Measurements from ENCODE around the gene GIMAP1. TPM values are rescaled to one million over a fixed set of nuclear protein-coding genes. Genes with fewer than 3 reads are reported as not detected.

GIMAP1 gene
- total RNA-seq, 4 donors from 2014 or later: 4.0 to 10.4 (median 8.4) TPM

DNA sequence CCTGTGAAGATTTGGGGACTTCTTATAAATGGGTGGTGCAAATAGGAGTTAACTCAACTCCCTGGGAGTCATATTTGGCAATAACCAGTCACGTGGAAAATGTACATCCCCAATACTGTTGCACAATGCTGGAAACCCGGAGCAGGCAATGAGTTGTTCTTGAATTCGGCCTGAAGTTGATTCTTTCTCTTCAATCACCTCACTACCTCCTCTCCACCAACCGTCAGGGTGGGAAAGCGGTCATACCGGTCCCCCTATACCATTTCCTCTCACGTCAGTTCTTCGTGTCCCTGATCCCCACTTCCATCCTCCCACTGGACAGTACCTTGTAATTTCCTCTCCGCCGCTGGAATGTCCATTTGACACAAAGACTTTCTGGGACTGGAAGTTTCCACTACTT is 23.6 kb downstream of the GIMAP1 start:
- H3K27ac ChIP-seq: peak overlapping the region in 1 of 4 donors; percentile 81
- H3K36me3 ChIP-seq: peaks cover 0 to 7% (median 0%) of the 10 kb centered on the region in 3 donors
- 73 to 82% methylated on average over 10 of the region's 10 CpGs for WGBS, 2 donors
- H3K4me3 ChIP-seq: peak overlapping the region in 2 of 4 donors; percentile 42 to 45
- DNase-seq (ENCODE audit: low spot score in 2 of 2): peak in 1 of 2 donors; percentile 36
- H3K4me1 ChIP-seq: peaks cover 0 to 12% (median 0%) of the 10 kb centered on the region in 4 donors
- TF ChIP-seq POLR2A (IDR thresholded peaks at IDR 0.05) (no peak), EP300 (IDR thresholded peaks at IDR 0.05) (peak in 1 of 2 donors; percentile 58)
- TF ChIP-seq, protein P1, sequence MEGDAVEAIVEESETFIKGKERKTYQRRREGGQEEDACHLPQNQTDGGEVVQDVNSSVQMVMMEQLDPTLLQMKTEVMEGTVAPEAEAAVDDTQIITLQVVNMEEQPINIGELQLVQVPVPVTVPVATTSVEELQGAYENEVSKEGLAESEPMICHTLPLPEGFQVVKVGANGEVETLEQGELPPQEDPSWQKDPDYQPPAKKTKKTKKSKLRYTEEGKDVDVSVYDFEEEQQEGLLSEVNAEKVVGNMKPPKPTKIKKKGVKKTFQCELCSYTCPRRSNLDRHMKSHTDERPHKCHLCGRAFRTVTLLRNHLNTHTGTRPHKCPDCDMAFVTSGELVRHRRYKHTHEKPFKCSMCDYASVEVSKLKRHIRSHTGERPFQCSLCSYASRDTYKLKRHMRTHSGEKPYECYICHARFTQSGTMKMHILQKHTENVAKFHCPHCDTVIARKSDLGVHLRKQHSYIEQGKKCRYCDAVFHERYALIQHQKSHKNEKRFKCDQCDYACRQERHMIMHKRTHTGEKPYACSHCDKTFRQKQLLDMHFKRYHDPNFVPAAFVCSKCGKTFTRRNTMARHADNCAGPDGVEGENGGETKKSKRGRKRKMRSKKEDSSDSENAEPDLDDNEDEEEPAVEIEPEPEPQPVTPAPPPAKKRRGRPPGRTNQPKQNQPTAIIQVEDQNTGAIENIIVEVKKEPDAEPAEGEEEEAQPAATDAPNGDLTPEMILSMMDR (IDR thresholded peaks at IDR 0.05): no peak
- H3K9me3 ChIP-seq: no peaks in the 10 kb centered on the region
- H3K27me3 ChIP-seq: peaks cover 0 to 3% of the 10 kb centered on the region in 2 donors

DNA sequence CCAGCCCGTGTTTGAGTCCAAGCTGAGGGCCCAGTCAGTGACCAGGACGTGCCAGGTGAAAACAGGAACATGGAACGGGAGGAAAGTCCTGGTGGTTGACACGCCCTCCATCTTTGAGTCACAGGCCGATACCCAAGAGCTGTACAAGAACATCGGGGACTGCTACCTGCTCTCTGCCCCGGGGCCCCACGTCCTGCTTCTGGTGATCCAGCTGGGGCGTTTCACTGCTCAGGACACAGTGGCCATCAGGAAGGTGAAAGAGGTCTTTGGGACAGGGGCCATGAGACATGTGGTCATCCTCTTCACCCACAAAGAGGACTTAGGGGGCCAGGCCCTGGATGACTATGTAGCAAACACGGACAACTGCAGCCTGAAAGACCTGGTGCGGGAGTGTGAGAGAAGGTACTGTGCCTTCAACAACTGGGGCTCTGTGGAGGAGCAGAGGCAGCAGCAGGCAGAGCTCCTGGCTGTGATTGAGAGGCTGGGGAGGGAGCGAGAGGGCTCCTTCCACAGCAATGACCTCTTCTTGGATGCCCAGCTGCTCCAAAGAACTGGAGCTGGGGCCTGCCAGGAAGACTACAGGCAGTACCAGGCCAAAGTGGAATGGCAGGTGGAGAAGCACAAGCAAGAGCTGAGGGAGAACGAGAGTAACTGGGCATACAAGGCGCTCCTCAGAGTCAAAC is 26.0 kb downstream of the GIMAP1 start:
- Histone ChIP-seq H3K36me3 (peaks cover 0 to 7% (median 0%) of the 10 kb centered on the region in 3 donors), H3K27ac (no peak overlapping the region), H3K4me3 (no peak overlapping the region), H3K4me1 (peaks cover 0 to 12% (median 0%) of the 10 kb centered on the region in 4 donors), H3K27me3 (peaks cover 0 to 2% of the 10 kb centered on the region in 2 donors), H3K9me3 (no peaks in the 10 kb centered on the region)
- DNase-seq (ENCODE audit: low spot score in 2 of 2): no peak
- WGBS, 2 donors: 87 to 92% methylated on average over 14 of the region's 14 CpGs
- no peak for TF ChIP-seq POLR2A (IDR thresholded peaks at IDR 0.05)
- TF ChIP-seq, protein P1 (IDR thresholded peaks at IDR 0.05): no peak
- TF ChIP-seq EP300 (IDR thresholded peaks at IDR 0.05): no peak

DNA sequence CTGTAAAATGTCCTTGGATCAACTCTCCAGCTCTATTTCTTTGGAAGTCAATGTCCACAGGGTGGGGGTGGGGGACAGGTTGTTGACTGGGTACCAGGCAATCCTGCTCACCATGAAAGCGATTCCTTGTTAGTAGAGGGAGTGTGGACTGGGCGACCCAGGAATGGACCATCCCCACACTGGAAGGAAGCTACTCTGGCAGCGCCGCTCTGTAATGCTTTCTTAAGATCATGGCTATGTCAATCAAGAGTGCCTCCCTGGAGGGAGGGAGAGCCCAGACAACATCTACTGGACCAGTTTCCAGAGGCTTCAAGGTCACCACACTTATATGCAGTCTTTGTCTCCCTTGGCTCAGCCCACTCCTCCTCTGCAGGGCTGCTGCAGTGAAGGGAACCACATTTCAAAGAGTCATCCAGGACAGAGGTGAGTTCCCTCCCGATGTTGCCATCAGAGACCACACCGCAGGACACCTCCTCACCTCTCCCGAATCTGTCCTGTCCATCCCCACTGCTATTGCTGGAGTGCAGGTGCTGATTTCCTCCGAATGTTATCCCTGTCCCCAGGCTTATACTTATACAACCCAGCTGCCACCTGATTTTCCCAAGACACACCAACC is 27.7 kb downstream of the GIMAP1 start:
- H3K36me3 ChIP-seq: peaks cover 0 to 7% (median 0%) of the 10 kb centered on the region in 3 donors
- H3K27ac ChIP-seq: no peak overlapping the region
- no peaks in the 10 kb centered on the region for H3K9me3 ChIP-seq
- TF ChIP-seq, protein P1 (IDR thresholded peaks at IDR 0.05): no peak
- TF ChIP-seq POLR2A (IDR thresholded peaks at IDR 0.05) (no peak), EP300 (IDR thresholded peaks at IDR 0.05) (no peak)
- no peak for DNase-seq (ENCODE audit: low spot score in 2 of 2)
- no peaks in the 10 kb centered on the region for H3K27me3 ChIP-seq
- H3K4me3 ChIP-seq: no peak overlapping the region
- peaks cover 0 to 12% (median 0%) of the 10 kb centered on the region in 4 donors for H3K4me1 ChIP-seq
- WGBS, 2 donors: 66 to 69% methylated on average over 8 of the region's 8 CpGs

DNA sequence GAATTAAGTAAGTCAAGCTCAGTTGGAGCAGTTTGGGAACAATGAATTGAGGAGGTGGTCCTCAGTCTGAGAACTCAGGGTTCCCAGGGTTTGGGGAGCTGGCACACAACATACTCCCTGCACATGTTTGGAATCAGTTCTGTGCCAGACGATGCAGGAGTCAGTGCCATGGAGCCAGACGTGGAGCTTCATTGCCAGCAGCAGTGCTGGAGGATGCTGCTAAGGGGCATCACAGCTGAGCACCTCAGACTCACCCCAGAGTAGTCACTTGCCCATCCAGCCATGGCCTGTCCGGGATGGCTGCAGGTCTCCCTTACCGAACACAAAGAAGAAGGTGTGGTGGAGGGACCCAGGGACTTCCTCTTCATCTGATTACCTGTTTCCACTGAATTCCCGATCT is 28.7 kb downstream of the GIMAP1 start:
- peaks cover 0 to 12% (median 0%) of the 10 kb centered on the region in 4 donors for H3K4me1 ChIP-seq
- WGBS, 2 donors: 64 to 78% methylated on average over 5 of the region's 5 CpGs
- no peaks in the 10 kb centered on the region for H3K27me3 ChIP-seq
- H3K36me3 ChIP-seq: peaks cover 0 to 7% (median 0%) of the 10 kb centered on the region in 3 donors
- no peak overlapping the region for H3K27ac ChIP-seq
- DNase-seq (ENCODE audit: low spot score in 2 of 2): no peak
- H3K9me3 ChIP-seq: no peaks in the 10 kb centered on the region
- TF ChIP-seq POLR2A (IDR thresholded peaks at IDR 0.05) (no peak), EP300 (IDR thresholded peaks at IDR 0.05) (no peak)
- TF ChIP-seq, protein P1 (IDR thresholded peaks at IDR 0.05): no peak
- H3K4me3 ChIP-seq: no peak overlapping the region

DNA sequence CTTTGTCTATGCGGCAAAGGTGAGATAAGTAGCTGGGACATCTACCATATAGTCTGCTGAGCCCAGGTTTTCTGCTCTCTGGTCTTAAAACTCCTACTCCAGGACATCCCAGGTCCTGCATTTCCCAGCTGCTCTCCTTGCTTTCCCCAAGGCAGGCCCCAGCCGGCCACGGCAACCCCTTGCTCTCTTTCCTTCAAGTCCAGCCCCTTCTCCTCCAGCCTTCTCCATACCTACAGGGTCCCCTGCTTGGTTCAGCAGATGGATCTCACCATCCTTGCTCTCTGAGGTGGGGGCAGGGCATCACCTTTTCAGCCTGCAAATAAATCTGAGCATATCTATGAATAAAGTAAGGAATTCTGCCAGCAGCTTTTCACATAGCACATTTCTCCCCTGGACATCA is 29.5 kb downstream of the GIMAP1 start:
- peaks cover 0 to 12% (median 0%) of the 10 kb centered on the region in 4 donors for H3K4me1 ChIP-seq
- TF ChIP-seq POLR2A (IDR thresholded peaks at IDR 0.05) (no peak), EP300 (IDR thresholded peaks at IDR 0.05) (no peak)
- TF ChIP-seq, protein P1 (IDR thresholded peaks at IDR 0.05): no peak
- DNase-seq (ENCODE audit: low spot score in 2 of 2): no peak
- no peaks in the 10 kb centered on the region for H3K9me3 ChIP-seq
- H3K27ac ChIP-seq: no peak overlapping the region
- no peak overlapping the region for H3K4me3 ChIP-seq
- peaks cover 0 to 7% (median 0%) of the 10 kb centered on the region in 3 donors for H3K36me3 ChIP-seq
- 51 to 63% methylated on average over 3 of the region's 3 CpGs for WGBS, 2 donors
- no peaks in the 10 kb centered on the region for H3K27me3 ChIP-seq

Measured in tibial nerve (tissue), 4 donors.